ENCODE data around the gene LHPP.

LHPP gene

GRCh38 chr10:124658591-124659242, 197.1 kb downstream of the LHPP start:
- no peak for DNase-seq (ENCODE audit: low spot score)

- DNase-seq (ENCODE audit: low spot score): no peak
These were observed 197.8 kb downstream of the LHPP start for GRCh38 chr10:124659380-124659779.

DNA sequence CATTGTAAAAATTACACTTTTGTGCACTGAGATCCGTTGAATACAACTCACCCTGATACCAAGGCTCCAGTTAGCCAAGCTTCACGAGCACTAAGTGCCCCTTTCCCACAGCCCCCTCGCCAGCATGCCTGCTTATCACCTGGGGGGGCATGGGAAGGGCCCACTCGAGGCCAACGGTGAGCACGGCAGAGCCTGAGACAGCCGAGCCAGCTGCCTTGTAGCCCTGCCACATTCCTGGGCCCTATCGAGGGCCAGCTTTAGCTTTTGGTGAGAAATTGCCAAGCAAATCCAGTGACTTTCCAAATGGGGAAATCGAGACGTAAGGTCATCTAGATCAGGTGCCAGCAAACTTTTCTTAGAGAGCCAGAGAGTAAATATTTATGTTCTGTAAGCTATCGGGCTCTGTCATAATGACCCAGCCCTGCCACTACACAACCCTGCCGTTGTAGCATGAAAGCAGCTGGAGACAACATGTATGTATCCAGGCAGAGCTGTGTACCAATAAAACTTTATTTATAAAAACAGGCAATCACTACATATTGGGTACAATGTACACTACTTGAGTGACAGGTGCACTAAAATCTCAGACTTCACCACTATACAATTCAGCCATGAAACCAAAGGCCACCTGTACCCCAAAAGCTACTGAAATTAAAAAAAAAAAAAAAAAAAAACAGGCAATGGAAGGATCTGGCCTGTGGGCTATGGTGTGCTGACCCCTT, 198.9 kb downstream of the LHPP start:
- no peak for DNase-seq (ENCODE audit: low spot score)

DNA sequence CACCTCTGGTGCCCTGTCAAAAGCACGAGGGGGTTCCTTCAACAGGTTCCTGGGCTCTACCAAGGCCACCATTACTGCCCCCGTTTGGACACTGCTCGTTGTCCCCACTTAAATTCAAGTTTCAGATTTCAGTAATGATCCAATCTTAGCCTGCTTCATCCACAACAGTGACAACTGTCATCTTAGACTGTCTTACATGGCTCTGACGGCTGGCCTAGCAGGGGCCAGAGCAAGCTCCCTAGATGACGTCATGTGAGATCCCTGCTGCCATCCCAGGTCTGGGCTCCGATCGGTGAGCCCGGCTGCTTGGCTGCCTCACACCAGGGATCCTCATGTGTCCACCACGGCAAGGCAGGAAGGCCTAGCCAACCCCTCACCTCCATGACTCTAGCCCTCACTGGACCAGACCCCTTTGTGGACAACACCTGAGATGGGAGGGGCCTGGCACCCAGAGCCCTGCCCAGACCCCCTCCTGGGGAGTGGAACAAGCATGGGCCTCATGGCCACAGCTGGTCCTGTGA, 200.1 kb downstream of the LHPP start:
- no peak for DNase-seq (ENCODE audit: low spot score)

DNA sequence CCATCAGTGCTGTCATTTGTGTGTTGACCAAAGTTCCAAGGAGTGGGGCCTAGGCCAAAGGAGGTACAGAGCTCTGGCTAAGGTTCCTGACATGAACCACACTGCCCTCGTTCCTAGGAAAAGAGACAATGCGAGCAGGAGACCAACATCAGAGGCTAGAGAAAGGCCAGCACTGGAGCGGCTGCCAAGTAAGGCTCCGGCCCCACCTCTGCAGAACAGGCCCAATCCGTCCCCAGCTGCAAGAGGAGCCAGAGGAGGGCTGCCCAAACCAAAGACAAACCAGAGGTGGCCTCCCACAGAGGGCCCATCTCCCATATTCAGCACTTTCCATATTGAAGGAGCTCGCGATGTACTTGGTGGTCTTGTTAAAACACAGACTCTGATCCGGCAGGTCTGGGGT, 201.6 kb downstream of the LHPP start:
- DNase-seq (ENCODE audit: low spot score): no peak
